ENCODE data around the gene IFT81.

GRCh38 chr12:110135806-110136205 lies 11.6 kb downstream of the IFT81 start:
- TF ChIP-seq CTCF (IDR thresholded peaks at IDR 0.05) (no peak), EZH2 (IDR thresholded peaks at IDR 0.05; ENCODE audit: borderline replicate concordance, insufficient read depth, low read depth, low read length, poor library complexity, severe bottlenecking) (no peak)

Data from B cell (primary cell).